ENCODE results near the gene TIMM23.
"Not testable (repeated sequence)": the region's sequence is repeated elsewhere in the genome, so short reads cannot be mapped to it uniquely, and the experiment has no call there.

The TIMM23 gene

GRCh38 chr10:45983538-45984186 lies 11.4 kb downstream of the TIMM23 start:
- H3K9me3 ChIP-seq (ENCODE audit: control insufficient read depth, insufficient read depth, low read depth, low read length); H3K27ac ChIP-seq (ENCODE audit: extremely low read depth, low read depth, low read length); H3K4me3 ChIP-seq (ENCODE audit: low read depth, low read length); CTCF ChIA-PET; H3K4me1 ChIP-seq (ENCODE audit: control insufficient read depth, insufficient read depth, low read length); POLR2A ChIA-PET: not testable (repeated sequence)
- TF ChIP-seq CTCF (tag by site-specific recombination; IDR thresholded peaks at IDR 0.05) (peak; percentile 36; the same call in 1 of the 2 replicates), ZNF654 (tag by site-specific recombination; IDR thresholded peaks at IDR 0.05; ENCODE audit: low read depth) (peak; percentile 71)
- H3K36me3 ChIP-seq (ENCODE audit: control insufficient read depth in 2 of 2, insufficient read depth in 1 of 2, low read length in 2 of 2), result peaks cover 0 to 35% of the 10 kb centered on the region in 2 experiments; a peak in 2 of 3 replicates

GRCh38 chr10:45984473-45984872 lies 12.2 kb downstream of the TIMM23 start:
- H3K36me3 ChIP-seq (ENCODE audit: control insufficient read depth in 2 of 2, insufficient read depth in 1 of 2, low read length in 2 of 2), result peaks cover 0 to 34% of the 10 kb centered on the region in 2 experiments; a peak in 2 of 3 replicates
- H3K4me3 ChIP-seq (ENCODE audit: low read depth, low read length); POLR2A ChIA-PET; H3K27ac ChIP-seq (ENCODE audit: extremely low read depth, low read depth, low read length); CTCF ChIA-PET; H3K4me1 ChIP-seq (ENCODE audit: control insufficient read depth, insufficient read depth, low read length); H3K9me3 ChIP-seq (ENCODE audit: control insufficient read depth, insufficient read depth, low read depth, low read length): not testable (repeated sequence)

GRCh38 chr10:45985590-45985989 lies 13.3 kb downstream of the TIMM23 start:
- H3K4me3 ChIP-seq (ENCODE audit: low read depth, low read length); H3K27ac ChIP-seq (ENCODE audit: extremely low read depth, low read depth, low read length); H3K4me1 ChIP-seq (ENCODE audit: control insufficient read depth, insufficient read depth, low read length); POLR2A ChIA-PET; CTCF ChIA-PET; H3K9me3 ChIP-seq (ENCODE audit: control insufficient read depth, insufficient read depth, low read depth, low read length): not testable (repeated sequence)
- H3K36me3 ChIP-seq (ENCODE audit: control insufficient read depth in 2 of 2, insufficient read depth in 1 of 2, low read length in 2 of 2), result peaks cover 4 to 39% of the 10 kb centered on the region in 2 experiments; a peak in 2 of 3 replicates

GRCh38 chr10:45997557-45997956 lies 25.3 kb downstream of the TIMM23 start:
- TF ChIP-seq PRDM10 (tag by site-specific recombination; IDR thresholded peaks at IDR 0.05) (no peak), ZNF324 (tag by site-specific recombination; IDR thresholded peaks at IDR 0.05) (no peak), EGR2 (tag by site-specific recombination; IDR thresholded peaks at IDR 0.05; ENCODE audit: low read depth) (no peak), ZNF747 (tag by site-specific recombination; IDR thresholded peaks at IDR 0.05) (no peak), ZSCAN4 (tag by site-specific recombination; IDR thresholded peaks at IDR 0.05) (no peak)
- POLR2A ChIA-PET, result no interaction called here
- Histone ChIP-seq H3K36me3 (ENCODE audit: control insufficient read depth in 2 of 2, insufficient read depth in 1 of 2, low read length in 2 of 2) (peaks cover 21 to 59% of the 10 kb centered on the region in 2 experiments; a peak in 2 of 3 replicates), H3K9me3 (ENCODE audit: control insufficient read depth, insufficient read depth, low read depth, low read length) (no peaks in the 10 kb centered on the region), H3K4me1 (ENCODE audit: control insufficient read depth, insufficient read depth, low read length) (no peaks in the 10 kb centered on the region), H3K4me3 (ENCODE audit: low read depth, low read length) (no peak overlapping the region), H3K27ac (ENCODE audit: extremely low read depth, low read depth, low read length) (no peak overlapping the region)
- CTCF ChIA-PET, result interaction anchor here (0.6 kb wide), 1 partner anchor 32 kb away, joined by 3 read pairs; no protein-coding TSS in a partner anchor
